ENCODE data around the gene SNUPN.

SNUPN gene

GRCh38 chr15:75606711-75607699 lies 18.5 kb downstream of the SNUPN start:
- no peaks in the 10 kb centered on the region for H4K20me1 ChIP-seq (ENCODE audit: insufficient read depth, low read length)
- H3K27ac ChIP-seq (ENCODE audit: low read length): no peak overlapping the region
- DNase-seq: no peak
- H3K9me2 ChIP-seq (replicated peaks; ENCODE audit: insufficient read depth, low read length): no peaks in the 10 kb centered on the region
- H3K9me3 ChIP-seq (replicated peaks; ENCODE audit: insufficient read depth, low read length): no peaks in the 10 kb centered on the region
- no peak overlapping the region for H2AFZ ChIP-seq (ENCODE audit: low read length)
- H3K4me1 ChIP-seq (ENCODE audit: low read length): no peaks in the 10 kb centered on the region
- no peaks in the 10 kb centered on the region for H3K79me2 ChIP-seq (ENCODE audit: low read length)
- H3K4me3 ChIP-seq (ENCODE audit: low read length): no peak overlapping the region
- no peaks in the 10 kb centered on the region for H3F3A ChIP-seq (ENCODE audit: insufficient read depth, low read length)
- TF ChIP-seq EZH2 (optimal IDR thresholded peaks at IDR 0.05; ENCODE audit: low read depth, low read length) (no peak), EZH2phosphoT487 (IDR thresholded peaks at IDR 0.05; ENCODE audit: low read length) (no peak), CTCF (IDR thresholded peaks at IDR 0.05; ENCODE audit: low read length) (no peak)
- no peak overlapping the region for H3K4me2 ChIP-seq (ENCODE audit: low read depth, low read length)
- no peaks in the 10 kb centered on the region for H3K27me3 ChIP-seq (replicated peaks; ENCODE audit: insufficient read depth, low read length)
- no peaks in the 10 kb centered on the region; the same call in 1 of the 2 replicates for H3K36me3 ChIP-seq (replicated peaks; ENCODE audit: insufficient read depth, low read length)
- no peak overlapping the region for H3K9ac ChIP-seq (ENCODE audit: low read length)

GRCh38 chr15:75606026-75606425 lies 19.5 kb downstream of the SNUPN start:
- H3K4me1 ChIP-seq (ENCODE audit: low read length): no peaks in the 10 kb centered on the region
- no peak overlapping the region for H2AFZ ChIP-seq (ENCODE audit: low read length)
- H3K79me2 ChIP-seq (ENCODE audit: low read length): no peaks in the 10 kb centered on the region
- no peak for DNase-seq
- H3K27me3 ChIP-seq (replicated peaks; ENCODE audit: insufficient read depth, low read length): no peaks in the 10 kb centered on the region
- TF ChIP-seq EZH2 (optimal IDR thresholded peaks at IDR 0.05; ENCODE audit: low read depth, low read length) (no peak), EZH2phosphoT487 (IDR thresholded peaks at IDR 0.05; ENCODE audit: low read length) (no peak), CTCF (IDR thresholded peaks at IDR 0.05; ENCODE audit: low read length) (no peak)
- H3F3A ChIP-seq (ENCODE audit: insufficient read depth, low read length): no peaks in the 10 kb centered on the region; the same call in 1 of the 2 replicates
- H4K20me1 ChIP-seq (ENCODE audit: insufficient read depth, low read length): no peaks in the 10 kb centered on the region
- H3K27ac ChIP-seq (ENCODE audit: low read length): no peak overlapping the region
- H3K9ac ChIP-seq (ENCODE audit: low read length): no peak overlapping the region
- H3K4me3 ChIP-seq (ENCODE audit: low read length): no peak overlapping the region
- no peaks in the 10 kb centered on the region; the same call in 1 of the 2 replicates for H3K36me3 ChIP-seq (replicated peaks; ENCODE audit: insufficient read depth, low read length)
- no peak overlapping the region for H3K4me2 ChIP-seq (ENCODE audit: low read depth, low read length)
- H3K9me3 ChIP-seq (replicated peaks; ENCODE audit: insufficient read depth, low read length): no peaks in the 10 kb centered on the region
- no peaks in the 10 kb centered on the region for H3K9me2 ChIP-seq (replicated peaks; ENCODE audit: insufficient read depth, low read length)

GRCh38 chr15:75599401-75599800 lies 26.1 kb downstream of the SNUPN start:
- no peak overlapping the region for H2AFZ ChIP-seq (ENCODE audit: low read length)
- H3K27ac ChIP-seq (ENCODE audit: low read length): no peak overlapping the region
- H3K9me3 ChIP-seq (replicated peaks; ENCODE audit: insufficient read depth, low read length): no peaks in the 10 kb centered on the region
- no peak overlapping the region for H3K4me2 ChIP-seq (ENCODE audit: low read depth, low read length)
- H3K79me2 ChIP-seq (ENCODE audit: low read length): no peaks in the 10 kb centered on the region
- H4K20me1 ChIP-seq (ENCODE audit: insufficient read depth, low read length): no peaks in the 10 kb centered on the region
- no peak for TF ChIP-seq CTCF (IDR thresholded peaks at IDR 0.05; ENCODE audit: low read length)
- TF ChIP-seq EZH2 (optimal IDR thresholded peaks at IDR 0.05; ENCODE audit: low read depth, low read length): no peak
- no peak for TF ChIP-seq EZH2phosphoT487 (IDR thresholded peaks at IDR 0.05; ENCODE audit: low read length)
- H3K9me2 ChIP-seq (replicated peaks; ENCODE audit: insufficient read depth, low read length): no peaks in the 10 kb centered on the region
- no peak overlapping the region for H3K9ac ChIP-seq (ENCODE audit: low read length)
- no peaks in the 10 kb centered on the region for H3K4me1 ChIP-seq (ENCODE audit: low read length)
- H3F3A ChIP-seq (ENCODE audit: insufficient read depth, low read length): no peaks in the 10 kb centered on the region; the same call in 1 of the 2 replicates
- no peak for DNase-seq
- no peak overlapping the region for H3K4me3 ChIP-seq (ENCODE audit: low read length)
- H3K27me3 ChIP-seq (replicated peaks; ENCODE audit: insufficient read depth, low read length): no peaks in the 10 kb centered on the region
- H3K36me3 ChIP-seq (replicated peaks; ENCODE audit: insufficient read depth, low read length): no peaks in the 10 kb centered on the region
